ENCODE data around the gene VARS2. TPM values are rescaled to one million over a fixed set of nuclear protein-coding genes. Genes with fewer than 3 reads are reported as not detected.
"Not testable (repeated sequence)": the region's sequence is repeated elsewhere in the genome, so short reads cannot be mapped to it uniquely, and the experiment has no call there.

VARS2 gene
- total RNA-seq, 1 experiment from 2014 or later: 23.6 TPM

DNA sequence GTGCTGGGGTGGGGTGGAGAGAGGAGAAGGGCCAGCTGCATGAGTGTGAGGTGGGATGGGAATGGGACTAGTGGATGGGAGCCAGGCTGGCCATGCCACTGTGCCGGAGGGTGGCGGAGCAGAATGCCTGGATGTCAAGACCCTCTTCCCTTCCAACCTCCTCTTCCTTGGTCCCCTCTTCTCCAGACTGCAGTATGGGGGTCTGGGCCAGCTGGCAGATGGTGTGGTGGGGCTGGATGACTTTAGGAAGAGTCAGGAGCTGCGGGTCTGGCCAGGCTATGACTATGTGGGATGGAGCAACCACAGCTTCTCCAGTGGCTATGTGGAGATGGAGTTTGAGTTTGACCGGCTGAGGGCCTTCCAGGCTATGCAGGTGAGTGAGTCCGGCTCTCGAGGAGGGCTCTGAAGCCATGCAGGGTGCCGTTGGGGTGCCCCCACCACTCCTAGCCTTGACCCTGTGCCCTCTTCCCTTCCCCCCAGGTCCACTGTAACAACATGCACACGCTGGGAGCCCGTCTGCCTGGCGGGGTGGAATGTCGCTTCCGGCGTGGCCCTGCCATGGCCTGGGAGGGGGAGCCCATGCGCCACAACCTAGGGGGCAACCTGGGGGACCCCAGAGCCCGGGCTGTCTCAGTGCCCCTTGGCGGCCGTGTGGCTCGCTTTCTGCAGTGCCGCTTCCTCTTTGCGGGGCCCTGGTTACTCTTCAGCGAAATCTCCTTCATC is 22.1 kb upstream of the VARS2 start:
- Histone ChIP-seq H3K36me3 (no peaks in the 10 kb centered on the region), H3K4me3 (no peak overlapping the region), H3K27me3 (no peaks in the 10 kb centered on the region), H3K9me3 (no peaks in the 10 kb centered on the region)
- no peak for DNase-seq

DNA sequence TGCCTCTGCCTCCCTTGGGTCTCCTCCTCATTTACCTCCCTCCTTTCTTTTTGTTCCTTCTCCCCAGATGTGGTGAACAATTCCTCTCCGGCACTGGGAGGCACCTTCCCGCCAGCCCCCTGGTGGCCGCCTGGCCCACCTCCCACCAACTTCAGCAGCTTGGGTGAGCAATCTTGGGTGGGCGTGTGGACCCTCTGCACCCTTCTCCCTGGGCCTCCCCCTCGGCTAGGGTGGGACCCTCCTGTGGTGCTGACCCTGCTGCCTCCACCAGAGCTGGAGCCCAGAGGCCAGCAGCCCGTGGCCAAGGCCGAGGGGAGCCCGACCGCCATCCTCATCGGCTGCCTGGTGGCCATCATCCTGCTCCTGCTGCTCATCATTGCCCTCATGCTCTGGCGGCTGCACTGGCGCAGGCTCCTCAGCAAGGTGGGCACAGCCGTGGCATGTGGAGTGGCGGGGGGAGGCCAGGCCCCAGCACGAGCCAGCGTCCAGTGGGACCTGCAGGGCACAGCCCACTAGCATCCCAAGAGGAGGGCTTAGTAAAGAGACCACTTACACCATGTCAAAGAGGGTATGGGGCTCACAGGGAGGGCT is 20.9 kb upstream of the VARS2 start:
- Histone ChIP-seq H3K36me3 (no peaks in the 10 kb centered on the region), H3K9me3 (no peaks in the 10 kb centered on the region), H3K27me3 (no peaks in the 10 kb centered on the region), H3K4me3 (no peak overlapping the region)
- DNase-seq: no peak

DNA sequence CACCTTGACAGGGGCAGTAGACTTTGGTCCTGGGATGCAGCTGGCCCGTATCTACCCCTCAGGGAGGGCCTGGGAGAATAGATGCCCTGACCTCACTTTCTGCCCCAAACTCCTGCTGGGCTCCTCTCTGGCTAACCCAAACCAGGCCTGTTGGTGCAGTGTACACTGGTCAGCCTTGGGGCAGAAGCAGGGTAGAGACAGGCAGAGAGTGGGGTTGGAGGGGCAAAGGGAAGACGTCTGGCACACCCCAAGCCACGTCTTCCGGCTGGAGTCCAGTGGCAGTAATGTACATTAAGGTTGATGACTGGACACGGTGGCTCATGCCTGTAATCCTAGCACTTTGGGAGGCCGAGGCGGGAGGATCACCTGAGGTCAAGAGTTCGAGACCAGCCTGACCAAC is 20.4 kb upstream of the VARS2 start:
- no peak for DNase-seq
- no peaks in the 10 kb centered on the region for H3K36me3 ChIP-seq
- H3K27me3 ChIP-seq: no peaks in the 10 kb centered on the region
- no peak overlapping the region for H3K4me3 ChIP-seq
- H3K9me3 ChIP-seq: no peaks in the 10 kb centered on the region

DNA sequence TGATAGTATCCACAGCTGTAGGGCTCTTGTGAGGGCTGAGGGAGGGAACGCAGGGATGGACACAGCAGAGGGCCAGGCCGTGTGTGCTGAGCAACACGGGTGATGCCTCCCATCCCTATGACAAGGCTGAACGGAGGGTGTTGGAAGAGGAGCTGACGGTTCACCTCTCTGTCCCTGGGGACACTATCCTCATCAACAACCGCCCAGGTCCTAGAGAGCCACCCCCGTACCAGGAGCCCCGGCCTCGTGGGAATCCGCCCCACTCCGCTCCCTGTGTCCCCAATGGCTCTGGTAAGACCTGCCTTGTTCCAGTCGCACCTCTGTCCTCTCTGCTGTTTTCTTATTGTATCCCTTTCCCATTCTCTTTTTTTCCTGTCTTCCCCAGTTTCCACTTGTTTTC is 19.7 kb upstream of the VARS2 start:
- H3K36me3 ChIP-seq: no peaks in the 10 kb centered on the region
- no peak for DNase-seq
- no peaks in the 10 kb centered on the region for H3K27me3 ChIP-seq

DNA sequence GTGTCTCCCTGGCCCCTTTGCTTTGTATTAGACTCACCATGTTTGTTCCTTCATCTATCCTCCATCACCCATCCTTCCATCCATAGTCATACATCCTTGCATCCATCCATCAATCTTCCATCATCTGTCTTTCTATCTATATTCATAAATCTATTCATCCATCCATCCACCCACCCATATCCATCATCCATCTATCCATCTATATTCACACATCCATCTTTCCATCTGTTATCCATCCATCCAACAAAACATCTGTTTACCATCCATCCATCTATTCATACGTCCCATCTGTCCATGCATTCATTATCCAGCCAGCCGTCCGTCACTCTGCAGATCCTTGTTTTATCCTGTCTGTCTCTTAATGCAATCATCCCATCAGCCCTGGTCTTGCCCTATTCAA is 19.1 kb upstream of the VARS2 start:
- no peaks in the 10 kb centered on the region for H3K27me3 ChIP-seq
- no peaks in the 10 kb centered on the region for H3K36me3 ChIP-seq
- H3K9me3 ChIP-seq: no peaks in the 10 kb centered on the region
- H3K4me3 ChIP-seq: no peak overlapping the region
- DNase-seq: no peak

More for the DNA sequence above, 19.7 kb upstream of the VARS2 start:
- Histone ChIP-seq H3K4me3 (no peak overlapping the region), H3K9me3 (no peaks in the 10 kb centered on the region)

DNA sequence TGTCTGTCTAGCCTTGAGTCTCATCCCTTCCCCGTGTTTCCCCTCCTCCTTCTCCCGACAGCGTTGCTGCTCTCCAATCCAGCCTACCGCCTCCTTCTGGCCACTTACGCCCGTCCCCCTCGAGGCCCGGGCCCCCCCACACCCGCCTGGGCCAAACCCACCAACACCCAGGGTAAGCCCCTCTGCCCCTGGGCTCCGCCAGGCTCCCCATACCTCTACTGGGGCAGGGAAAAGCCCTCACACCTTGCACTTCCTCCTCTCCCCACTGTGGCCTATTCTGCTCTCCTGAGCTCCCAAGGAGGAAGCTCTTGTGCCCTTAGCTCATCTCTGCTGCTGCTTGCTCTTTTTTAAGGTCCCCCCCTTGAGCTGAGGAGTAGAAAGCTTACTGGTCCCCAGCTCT is 18.7 kb upstream of the VARS2 start:
- Histone ChIP-seq H3K27me3 (no peaks in the 10 kb centered on the region), H3K4me3 (no peak overlapping the region), H3K36me3 (no peaks in the 10 kb centered on the region), H3K9me3 (no peaks in the 10 kb centered on the region)
- DNase-seq: no peak

DNA sequence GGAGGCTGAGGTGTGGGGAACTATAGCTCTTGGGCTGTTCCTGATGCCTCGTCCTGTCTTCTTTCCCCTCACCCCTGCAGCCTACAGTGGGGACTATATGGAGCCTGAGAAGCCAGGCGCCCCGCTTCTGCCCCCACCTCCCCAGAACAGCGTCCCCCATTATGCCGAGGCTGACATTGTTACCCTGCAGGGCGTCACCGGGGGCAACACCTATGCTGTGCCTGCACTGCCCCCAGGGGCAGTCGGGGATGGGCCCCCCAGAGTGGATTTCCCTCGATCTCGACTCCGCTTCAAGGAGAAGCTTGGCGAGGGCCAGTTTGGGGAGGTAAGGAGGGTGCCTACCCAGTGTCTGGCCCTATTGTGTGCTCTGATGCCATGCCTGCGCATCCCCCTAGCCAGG is 17.5 kb upstream of the VARS2 start:
- H3K27me3 ChIP-seq: no peaks in the 10 kb centered on the region
- H3K9me3 ChIP-seq: no peaks in the 10 kb centered on the region
- H3K36me3 ChIP-seq: no peaks in the 10 kb centered on the region
- H3K4me3 ChIP-seq: no peak overlapping the region
- DNase-seq: no peak

DNA sequence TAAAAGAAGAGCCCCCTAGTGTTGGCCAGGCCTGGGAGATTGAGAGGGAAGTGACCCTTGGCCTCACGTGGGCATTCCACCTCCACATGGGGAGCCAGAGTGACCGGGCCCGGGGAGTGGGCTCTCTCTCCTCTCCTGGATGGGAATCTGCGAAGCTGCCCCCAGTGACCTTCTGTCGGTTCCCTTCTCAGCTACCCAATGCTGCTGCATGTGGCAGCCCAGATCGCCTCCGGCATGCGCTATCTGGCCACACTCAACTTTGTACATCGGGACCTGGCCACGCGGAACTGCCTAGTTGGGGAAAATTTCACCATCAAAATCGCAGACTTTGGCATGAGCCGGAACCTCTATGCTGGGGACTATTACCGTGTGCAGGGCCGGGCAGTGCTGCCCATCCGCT is 16.2 kb upstream of the VARS2 start:
- Histone ChIP-seq H3K27me3 (no peaks in the 10 kb centered on the region), H3K9me3 (no peaks in the 10 kb centered on the region), H3K36me3 (no peaks in the 10 kb centered on the region), H3K4me3 (no peak overlapping the region)
- no peak for DNase-seq

DNA sequence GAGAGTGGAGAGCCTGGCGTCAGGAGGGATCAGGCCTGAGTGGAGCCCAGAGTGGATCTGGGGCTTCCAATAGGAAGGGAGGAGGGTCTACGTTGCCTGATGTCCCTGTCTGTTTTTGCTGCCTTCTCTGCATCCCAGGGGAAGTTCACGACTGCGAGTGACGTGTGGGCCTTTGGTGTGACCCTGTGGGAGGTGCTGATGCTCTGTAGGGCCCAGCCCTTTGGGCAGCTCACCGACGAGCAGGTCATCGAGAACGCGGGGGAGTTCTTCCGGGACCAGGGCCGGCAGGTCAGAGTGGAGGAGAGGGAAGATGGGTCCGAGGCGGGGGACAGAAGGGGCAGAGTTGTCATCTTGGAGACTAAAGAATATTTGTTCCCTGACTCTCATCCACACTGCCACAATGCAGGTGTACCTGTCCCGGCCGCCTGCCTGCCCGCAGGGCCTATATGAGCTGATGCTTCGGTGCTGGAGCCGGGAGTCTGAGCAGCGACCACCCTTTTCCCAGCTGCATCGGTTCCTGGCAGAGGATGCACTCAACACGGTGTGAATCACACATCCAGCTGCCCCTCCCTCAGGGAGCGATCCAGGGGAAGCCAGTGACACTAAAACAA is 15.2 kb upstream of the VARS2 start:
- DNase-seq: no peak
- Histone ChIP-seq H3K36me3 (no peaks in the 10 kb centered on the region), H3K27me3 (no peaks in the 10 kb centered on the region), H3K4me3 (no peak overlapping the region), H3K9me3 (no peaks in the 10 kb centered on the region)

DNA sequence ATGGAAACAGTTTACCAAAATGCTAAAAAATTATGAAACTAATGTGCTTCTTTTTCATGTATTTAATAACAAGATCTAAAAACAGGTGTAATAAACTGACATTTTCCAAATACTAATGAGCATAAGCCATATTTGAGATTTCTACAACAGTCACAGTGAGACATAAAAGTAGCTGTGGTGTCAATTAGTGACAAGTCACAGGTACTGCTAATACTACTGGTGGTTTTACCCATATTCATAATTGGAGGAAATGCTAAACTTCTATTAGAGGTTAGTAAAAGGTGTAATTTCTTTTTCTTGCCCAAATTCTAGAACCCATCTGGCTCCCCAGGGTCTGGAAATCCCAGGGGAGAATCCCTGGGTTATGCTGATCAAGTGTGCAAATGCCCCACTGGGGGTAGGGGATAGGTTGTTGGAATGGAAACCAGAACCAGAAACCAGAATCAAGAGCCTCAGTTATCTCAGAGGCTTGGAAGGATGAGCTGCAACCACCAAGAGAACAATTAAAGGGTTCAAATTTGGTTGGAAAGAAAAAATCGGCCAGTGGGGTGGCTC is 13.1 kb upstream of the VARS2 start:
- Histone ChIP-seq H3K36me3 (no peaks in the 10 kb centered on the region), H3K4me3 (no peak overlapping the region), H3K27me3 (no peaks in the 10 kb centered on the region), H3K9me3 (no peaks in the 10 kb centered on the region)
- DNase-seq: no peak

DNA sequence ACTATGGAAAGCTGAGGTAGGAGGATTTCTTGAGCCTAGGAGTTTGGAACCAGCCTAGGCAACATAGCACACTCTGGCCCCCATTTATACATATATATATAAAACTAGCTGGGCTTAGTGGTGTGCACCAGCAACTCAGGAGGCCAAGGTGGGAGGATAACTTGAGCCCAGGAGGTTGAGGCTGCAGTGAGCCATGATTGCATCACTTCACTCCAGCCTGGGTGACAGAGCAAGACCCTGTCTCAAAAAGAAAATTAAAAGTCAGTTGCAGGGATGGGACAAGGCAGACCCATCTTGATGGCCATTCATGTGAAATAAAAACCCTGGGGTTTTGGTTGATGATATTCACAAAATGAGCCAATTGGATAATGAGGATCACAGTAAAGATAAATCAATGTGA is 12.6 kb upstream of the VARS2 start:
- no peak for DNase-seq
- Histone ChIP-seq H3K36me3 (no peaks in the 10 kb centered on the region), H3K4me3 (no peak overlapping the region), H3K27me3 (no peaks in the 10 kb centered on the region), H3K9me3 (no peaks in the 10 kb centered on the region)

DNA sequence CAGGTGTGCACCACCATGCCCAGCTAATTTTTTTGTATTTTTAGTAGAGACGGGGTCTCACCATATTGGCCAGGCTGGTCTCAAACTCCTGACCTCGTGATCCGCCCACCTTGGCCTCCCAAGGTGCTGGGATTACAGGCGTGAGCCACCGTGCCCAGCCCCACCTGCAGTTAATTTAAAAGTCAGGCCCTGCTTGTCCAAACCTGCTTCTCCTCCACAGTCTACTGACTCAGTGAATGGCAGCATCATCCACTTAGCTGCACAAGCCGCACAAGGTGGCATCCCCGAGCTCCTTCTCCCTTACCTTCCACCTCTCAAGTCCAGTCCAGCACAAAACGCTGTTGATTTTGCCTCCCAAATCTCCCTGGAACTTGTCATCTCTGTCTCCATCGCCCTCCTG is 11.8 kb upstream of the VARS2 start:
- not testable (repeated sequence) for H3K4me3 ChIP-seq, H3K27me3 ChIP-seq, H3K36me3 ChIP-seq, DNase-seq, H3K9me3 ChIP-seq

DNA sequence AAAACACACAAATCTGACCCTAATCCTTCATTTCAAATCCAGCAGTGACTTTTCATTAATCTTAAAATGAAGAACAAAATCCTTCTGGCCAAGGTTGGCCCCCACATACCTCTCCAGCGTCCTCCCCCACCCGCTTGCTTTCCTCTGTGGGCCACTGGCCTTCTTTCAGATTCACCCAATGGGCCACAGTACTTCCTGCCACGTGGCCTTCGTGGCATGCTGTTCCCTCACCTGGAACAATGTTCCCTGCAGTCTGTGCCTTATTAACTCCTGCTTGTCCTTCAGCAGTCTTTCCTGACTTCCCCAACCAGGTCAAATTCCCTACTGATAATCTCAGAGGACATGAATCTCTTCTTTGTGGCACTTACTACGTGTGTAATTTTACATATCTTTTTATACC is 11.3 kb upstream of the VARS2 start:
- H3K36me3 ChIP-seq: no peaks in the 10 kb centered on the region
- no peaks in the 10 kb centered on the region for H3K9me3 ChIP-seq
- H3K4me3 ChIP-seq: no peak overlapping the region
- DNase-seq: no peak
- H3K27me3 ChIP-seq: no peaks in the 10 kb centered on the region

DNA sequence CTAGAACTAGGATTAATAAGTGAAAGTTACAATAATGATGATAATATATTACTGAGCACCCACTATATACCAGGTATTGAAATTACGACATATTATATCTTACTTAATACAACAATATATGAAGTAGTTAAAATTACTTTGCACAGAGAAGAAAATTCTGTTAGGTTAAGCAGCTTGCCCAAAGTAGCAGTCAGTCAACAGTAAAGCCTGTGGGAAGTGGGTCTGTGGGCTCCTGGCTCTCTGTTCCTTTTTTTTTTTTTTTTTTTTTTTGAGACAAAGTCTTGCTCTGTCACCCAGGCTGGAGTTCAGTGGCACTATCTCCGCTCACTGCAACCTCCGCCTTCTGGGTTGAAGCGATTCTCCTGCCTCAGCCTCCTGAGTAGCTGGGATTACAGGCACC is 10.8 kb upstream of the VARS2 start:
- H3K36me3 ChIP-seq: no peaks in the 10 kb centered on the region
- no peaks in the 10 kb centered on the region for H3K27me3 ChIP-seq

DNA sequence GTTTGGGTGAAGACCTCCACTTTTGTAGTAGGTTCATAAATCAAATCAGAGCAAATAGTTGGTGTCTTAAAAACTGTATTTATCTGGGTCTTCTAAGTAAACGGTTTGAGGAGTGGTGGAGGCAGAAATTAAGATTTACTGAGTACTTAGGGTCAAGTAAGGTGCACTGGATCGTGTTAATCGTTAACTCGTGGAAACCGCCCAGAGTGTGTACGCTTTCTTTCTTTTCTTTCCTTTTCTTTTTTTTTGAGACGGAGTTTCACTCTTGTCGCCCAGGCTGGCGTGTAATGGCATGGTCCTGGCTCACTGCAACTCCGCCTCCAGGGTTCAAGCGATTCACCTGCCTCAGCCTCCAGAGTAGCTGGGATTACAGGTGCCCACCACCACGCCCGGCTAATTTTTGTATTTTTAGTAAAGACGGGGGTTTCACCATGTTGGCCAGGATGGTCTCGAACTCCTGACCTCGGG is 6.7 kb upstream of the VARS2 start:
- not testable (repeated sequence) for DNase-seq, H3K36me3 ChIP-seq, H3K27me3 ChIP-seq, H3K9me3 ChIP-seq
- H3K4me3 ChIP-seq: peak overlapping the region; percentile 98

More for the DNA sequence above, 10.8 kb upstream of the VARS2 start:
- no peak for DNase-seq
- Histone ChIP-seq H3K9me3 (no peaks in the 10 kb centered on the region), H3K4me3 (no peak overlapping the region)

DNA sequence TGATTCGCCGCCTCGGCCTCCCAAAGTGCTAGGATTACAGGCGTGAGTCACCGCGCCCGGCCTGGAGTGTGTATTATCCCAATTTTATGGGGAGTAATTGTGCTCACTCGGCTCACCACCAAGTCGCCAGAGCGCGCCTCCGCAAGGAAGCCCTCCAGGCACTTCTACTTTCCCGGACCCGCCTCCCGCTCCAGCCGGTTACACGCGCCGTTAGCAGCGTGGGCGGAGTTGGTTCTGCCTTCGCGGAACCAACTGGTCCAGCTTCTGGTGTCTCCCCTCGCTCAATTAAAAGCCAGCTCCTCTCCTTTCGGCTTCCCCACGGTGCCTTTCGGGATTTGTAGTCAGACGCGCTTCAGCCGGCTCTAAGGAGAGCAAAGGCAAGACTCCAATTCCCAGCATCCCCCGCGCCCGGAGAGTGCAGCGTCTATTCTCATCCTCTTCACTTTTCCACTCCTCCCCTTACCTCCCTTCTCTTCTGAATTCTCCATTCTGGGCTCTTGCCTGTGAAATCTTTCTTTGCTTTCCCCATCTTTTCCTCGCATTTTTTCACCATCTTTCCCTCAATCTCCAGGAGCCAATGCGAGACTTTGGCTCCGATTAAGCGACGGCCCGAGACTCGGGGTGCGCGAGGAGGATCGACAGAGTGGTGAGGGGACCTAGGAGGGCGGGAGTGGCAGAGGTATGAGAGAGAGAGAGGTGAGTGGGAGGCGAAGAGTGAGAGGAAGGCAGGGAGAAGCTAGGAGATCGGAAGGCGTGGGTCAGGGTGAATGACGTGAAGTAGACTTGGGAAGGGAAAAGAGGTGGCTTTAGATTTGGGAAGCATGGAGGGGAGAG is 6.1 kb upstream of the VARS2 start, which contains the start of gene GTF2H4:
Gene GTF2H4, plus strand, starts transcription at position 450 of the 834 bp plus-strand sequence.
- no peaks in the 10 kb centered on the region for H3K36me3 ChIP-seq
- no peaks in the 10 kb centered on the region for H3K9me3 ChIP-seq
- DNase-seq: peak; percentile 96
- H3K27me3 ChIP-seq: no peaks in the 10 kb centered on the region
- H3K4me3 ChIP-seq: peak within 1 kb of the TSS; percentile 98

DNA sequence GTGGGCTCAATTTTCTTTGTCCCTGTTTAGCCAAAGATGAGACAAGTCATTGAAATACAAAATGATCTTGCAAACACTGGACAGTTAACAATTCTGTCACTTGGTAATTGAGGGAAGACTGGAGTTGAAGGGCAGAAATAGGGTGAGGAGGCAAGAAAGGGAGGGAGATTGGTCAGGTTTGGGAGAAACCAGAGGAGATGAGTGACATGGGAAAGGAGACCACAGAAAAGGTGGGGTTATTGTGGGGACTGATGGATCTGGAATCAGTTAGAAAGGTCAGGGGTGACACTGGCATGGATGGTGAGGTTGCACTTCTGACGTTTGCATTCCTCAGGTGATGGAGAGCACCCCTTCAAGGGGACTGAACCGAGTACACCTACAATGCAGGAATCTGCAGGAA is 5.3 kb upstream of the VARS2 start:
- Histone ChIP-seq H3K4me3 (peak overlapping the region; percentile 98), H3K36me3 (peaks cover 6% of the 10 kb centered on the region), H3K9me3 (no peaks in the 10 kb centered on the region), H3K27me3 (no peaks in the 10 kb centered on the region)
- no peak for DNase-seq

Data from MG63 (cell line).